ENCODE results near the gene PDE6B.
"Not testable (repeated sequence)": the region's sequence is repeated elsewhere in the genome, so short reads cannot be mapped to it uniquely, and the experiment has no call there.

The PDE6B gene

DNA sequence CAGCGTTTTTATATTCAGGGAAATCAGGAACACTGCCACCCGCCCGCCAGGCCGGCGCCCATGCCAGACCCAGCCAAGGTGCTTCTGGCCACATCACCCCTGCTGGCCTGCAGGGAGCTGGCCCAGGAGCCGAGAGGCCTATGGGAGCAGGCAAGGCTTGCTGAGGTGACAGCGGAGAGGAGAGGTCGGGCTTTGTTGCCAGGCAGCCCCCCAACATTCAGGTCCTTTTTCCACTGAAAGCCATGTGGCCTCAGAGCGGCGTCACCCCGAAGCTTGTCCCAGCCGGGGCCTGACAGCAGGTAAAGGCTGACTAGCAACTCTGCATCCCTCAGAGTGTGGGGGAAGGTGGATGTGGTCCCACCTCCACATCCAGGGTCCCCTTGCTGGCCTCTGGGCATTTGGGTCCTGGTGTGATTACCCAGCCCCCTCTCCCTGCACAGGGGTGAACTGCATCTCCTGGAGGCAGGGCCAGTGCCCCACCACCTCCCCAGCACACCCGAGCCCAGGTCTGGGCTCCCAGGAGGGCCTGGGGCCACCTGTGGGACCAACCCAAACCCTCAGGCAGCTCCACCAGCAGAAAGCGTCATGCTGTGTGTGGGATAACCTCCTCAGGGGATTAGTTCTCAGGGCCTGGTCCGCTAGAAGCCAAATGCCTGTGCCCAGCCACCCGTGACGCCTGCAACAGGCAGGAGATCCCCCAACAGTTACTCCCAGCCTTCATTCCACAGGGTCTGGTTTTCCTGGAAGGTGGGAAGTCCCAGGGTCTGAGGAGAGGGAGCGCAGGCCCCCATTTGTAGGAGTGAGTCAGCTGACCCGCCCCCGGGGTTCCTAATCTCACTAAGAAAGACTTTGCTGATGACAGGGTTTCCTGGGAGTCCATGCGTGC, at the start of gene PDE6B:
TSS of gene PDE6B (plus strand) at position 869 of the 886 bp plus-strand sequence. CDS start 54 bp downstream, outside the sequence.
- no peak within 1 kb of the TSS for H3K4me3 ChIP-seq (ENCODE audit: low read depth, low read length)

DNA sequence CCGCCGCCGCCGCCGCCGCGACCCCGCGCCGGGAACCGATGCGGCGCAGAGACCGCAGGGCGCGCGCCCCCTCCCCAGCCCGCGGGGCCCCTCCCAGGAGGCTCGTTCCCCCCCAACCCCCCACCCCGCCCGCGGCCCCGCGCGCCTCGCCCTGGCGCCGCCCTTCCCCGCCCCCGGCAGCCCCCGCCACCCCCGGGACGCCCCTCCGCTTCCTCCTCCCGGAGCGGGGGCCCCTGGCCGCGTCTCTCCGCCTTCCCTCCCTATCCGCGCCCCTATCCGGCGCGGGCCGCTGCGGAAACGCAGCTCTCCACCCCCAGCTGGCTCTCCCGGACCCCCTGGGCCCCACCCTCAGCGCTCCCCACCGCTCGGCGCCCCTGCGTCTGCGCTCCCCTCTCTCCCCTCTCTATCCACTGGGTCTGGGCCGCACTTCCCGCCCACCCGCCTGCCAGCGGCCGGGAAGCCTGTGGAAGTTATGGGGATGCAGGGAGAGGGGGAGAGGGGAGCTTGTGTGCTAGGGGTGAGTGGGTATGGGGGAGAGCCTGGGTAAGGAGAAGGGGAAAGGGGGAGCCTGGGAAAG, 49.0 kb upstream of the PDE6B start, which contains the start of gene TMEM271:
TSS of gene TMEM271 (minus strand) at position 51 of the 577 bp plus-strand sequence. CDS start 233 bp downstream, outside the sequence.
- peak within 1 kb of the TSS; percentile 59 for H3K4me3 ChIP-seq (ENCODE audit: low read depth, low read length)

GRCh38 chr4:576991-577498, 48.3 kb upstream of the PDE6B start:
- H3K4me3 ChIP-seq (ENCODE audit: low read depth, low read length), result peak overlapping the region; percentile 59

- peak overlapping the region; percentile 59 for H3K4me3 ChIP-seq (ENCODE audit: low read depth, low read length)
These were observed 47.6 kb upstream of the PDE6B start for GRCh38 chr4:577499-578450.

- no peak overlapping the region for H3K4me3 ChIP-seq (ENCODE audit: low read depth, low read length)
These were observed 46.6 kb upstream of the PDE6B start for GRCh38 chr4:578451-579443.

DNA sequence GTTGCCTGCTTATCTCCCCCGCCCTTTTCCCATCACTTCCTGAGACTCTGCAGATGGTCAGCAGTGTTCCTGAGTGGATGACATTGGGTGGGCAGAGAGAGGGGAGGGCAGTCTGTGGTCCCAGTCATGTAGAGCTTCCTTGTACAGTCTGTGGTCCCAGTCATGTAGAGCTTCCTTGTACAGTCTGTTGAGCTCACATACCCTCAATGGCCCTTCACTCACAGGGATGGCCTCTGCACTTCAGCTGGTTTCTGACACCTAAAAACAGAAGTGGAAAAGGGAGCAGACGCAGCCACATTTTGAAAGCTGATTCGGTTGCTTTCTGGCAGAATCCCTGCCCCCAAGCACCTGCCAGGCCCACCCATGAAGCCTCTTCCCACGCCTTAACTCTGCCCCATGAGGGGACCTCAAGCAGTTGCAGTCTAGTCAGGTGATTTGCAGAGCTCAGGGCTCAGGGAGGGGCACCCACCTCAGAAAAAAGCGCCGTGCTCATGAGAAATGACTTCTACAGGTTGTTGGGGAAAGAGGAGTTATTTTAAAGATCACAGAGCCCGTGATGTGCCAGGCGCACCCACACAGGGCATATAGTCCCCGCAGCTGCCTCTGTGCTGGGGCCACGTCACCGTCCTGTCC, 45.7 kb upstream of the PDE6B start:
- no peak overlapping the region for H3K4me3 ChIP-seq (ENCODE audit: low read depth, low read length)

DNA sequence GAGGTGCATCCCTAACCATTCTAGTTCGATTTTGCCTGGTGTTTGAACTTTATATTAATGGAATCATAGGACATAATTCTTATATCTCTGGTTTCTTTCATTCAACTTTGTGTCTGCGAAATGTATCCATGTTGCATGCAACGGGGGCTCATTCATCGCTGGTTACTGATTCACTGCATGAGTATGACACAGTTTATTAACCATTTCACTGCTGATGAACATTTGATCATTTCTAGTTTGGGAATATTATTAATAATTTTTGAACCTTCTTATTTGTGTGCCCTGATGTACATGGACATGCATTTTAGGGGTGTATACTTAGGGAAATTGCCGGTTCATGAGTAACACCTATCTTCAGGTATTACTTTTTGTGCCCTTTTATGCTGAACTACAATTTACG, 44.2 kb upstream of the PDE6B start:
- H3K4me3 ChIP-seq (ENCODE audit: low read depth, low read length), result no peak overlapping the region

DNA sequence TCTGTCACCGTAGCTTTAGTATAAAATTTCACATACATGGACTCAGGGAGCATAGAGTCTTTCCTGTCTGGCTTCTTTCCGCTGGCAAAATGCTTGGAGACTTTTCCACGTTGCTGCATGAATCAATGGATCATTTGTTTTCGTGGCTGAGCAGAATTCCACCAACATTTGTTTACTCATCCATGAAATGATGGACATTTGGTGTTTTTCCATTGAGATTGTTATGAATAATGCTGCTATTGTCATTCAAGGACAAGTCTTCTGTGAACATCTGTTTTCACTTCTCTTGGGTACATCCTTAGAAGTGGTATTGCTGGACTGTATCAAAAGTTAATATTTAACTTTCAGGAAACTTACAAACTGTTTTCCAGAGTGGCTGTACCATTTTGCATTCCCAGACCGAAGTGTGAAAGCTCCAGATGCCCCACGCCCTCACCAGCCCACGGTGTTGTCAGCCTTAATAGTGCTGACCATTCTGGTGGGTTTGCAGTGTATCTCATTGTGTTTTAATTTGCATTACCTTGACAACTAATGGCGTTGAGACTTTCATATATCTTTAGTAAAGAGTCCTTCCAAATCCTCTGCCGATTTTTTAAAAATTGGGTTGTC, 43.5 kb upstream of the PDE6B start:
- H3K4me3 ChIP-seq (ENCODE audit: low read depth, low read length), result no peak overlapping the region

DNA sequence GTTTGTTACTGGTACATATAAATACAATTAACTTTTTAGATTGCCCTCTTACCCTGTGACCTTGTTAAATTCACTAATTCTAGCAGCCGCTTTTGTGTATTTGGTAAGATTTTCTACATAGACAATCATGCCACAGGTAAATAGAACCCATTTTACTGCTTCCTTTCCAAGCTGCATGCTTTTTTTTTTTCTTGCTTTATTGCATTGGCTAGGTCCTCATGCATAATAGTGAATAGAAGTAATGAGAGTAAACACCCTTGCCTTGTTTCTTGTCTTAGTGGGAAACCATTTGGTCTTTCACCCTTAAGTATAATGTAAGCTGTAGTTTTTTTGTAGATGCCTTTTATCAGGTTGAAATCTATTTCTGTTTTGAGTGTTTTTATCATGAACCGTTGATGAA, 41.6 kb upstream of the PDE6B start:
- no peak overlapping the region for H3K4me3 ChIP-seq (ENCODE audit: low read depth, low read length)

- H3K4me3 ChIP-seq (ENCODE audit: low read depth, low read length), result no peak overlapping the region
These were observed 37.6 kb upstream of the PDE6B start for GRCh38 chr4:587671-588350.

GRCh38 chr4:588351-588849, 37.0 kb upstream of the PDE6B start:
- H3K4me3 ChIP-seq (ENCODE audit: low read depth, low read length), result no peak overlapping the region

DNA sequence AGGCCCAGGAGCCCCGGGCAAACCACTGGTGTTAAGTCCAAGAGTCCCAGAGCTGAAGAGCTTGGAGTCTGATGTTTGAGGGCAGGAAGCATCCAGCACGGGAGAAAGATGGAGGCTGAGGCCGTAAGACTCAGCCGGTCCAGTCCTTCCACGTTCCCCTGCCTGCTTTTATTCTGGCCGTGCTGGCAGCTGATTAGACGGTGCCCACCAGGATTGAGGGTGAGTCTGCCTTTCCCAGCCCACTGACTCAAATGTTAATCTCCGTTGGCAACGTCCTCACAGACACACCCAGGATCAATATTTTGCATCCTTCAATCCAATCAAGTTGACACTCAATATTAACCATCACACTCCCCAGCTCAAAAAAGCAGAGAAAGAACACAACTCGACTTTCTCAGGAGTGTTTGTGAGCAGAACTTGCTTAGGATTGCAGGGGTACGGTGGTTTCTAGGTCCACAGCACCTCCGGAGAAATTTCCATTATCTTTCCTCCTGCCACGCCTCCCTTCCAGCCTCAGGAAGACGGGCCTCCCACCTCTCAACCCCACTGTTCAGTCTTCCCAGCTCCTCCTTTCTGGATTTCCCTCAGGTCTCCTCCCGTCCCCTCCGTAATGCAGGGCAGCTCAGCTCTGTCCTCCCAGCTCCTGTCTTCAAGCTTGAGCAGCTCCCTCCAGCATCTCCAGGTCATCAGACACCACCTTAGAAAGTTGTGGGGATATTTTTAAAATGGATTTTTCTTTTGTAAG, 36.0 kb upstream of the PDE6B start:
- no peak overlapping the region for H3K4me3 ChIP-seq (ENCODE audit: low read depth, low read length)

GRCh38 chr4:590313-590841, 35.0 kb upstream of the PDE6B start:
- no peak overlapping the region for H3K4me3 ChIP-seq (ENCODE audit: low read depth, low read length)

DNA sequence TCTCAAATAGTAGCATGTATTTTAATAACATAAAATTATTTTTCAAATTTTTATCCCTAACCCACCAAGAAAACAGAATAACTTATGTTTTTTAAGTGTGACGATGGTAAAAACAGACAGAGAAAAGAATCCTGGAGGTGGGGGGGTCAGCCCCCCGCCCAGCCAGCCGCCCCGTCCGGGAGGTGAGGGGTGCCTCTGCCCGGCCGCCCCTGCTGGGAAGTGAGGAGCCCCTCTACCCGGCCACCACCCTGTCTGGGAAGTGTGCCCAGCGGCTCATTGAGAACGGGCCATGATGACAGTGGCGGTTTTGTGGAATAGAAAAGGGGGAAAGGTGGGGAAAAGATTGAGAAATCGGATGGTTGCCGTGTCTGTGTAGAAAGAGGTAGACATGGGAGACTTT, 33.2 kb upstream of the PDE6B start:
- H3K4me3 ChIP-seq (ENCODE audit: low read depth, low read length), result not testable (repeated sequence)

GRCh38 chr4:592825-593520, 32.4 kb upstream of the PDE6B start:
- H3K4me3 ChIP-seq (ENCODE audit: low read depth, low read length), result no peak overlapping the region

GRCh38 chr4:598925-599324, 26.4 kb upstream of the PDE6B start:
- no peak overlapping the region for H3K4me3 ChIP-seq (ENCODE audit: low read depth, low read length)

GRCh38 chr4:600166-600565, 25.2 kb upstream of the PDE6B start:
- no peak overlapping the region for H3K4me3 ChIP-seq (ENCODE audit: low read depth, low read length)

All from iPS-11a (cell line).